GM12873 (cell line): ENCODE measurements around the gene SPOCK2.

Experiments used
- TF ChIP-seq, protein P1 (sequence below): IDR thresholded peaks from 2 replicates; pipeline ENCODE4 v1.5.1; 2012; ENCODE audit warnings: low read depth, mild to moderate bottlenecking, moderate library complexity, low read length, control low read depth; ENCODE audit not compliant: insufficient read depth; ENCODE audit errors: missing control alignments

The SPOCK2 gene

DNA sequence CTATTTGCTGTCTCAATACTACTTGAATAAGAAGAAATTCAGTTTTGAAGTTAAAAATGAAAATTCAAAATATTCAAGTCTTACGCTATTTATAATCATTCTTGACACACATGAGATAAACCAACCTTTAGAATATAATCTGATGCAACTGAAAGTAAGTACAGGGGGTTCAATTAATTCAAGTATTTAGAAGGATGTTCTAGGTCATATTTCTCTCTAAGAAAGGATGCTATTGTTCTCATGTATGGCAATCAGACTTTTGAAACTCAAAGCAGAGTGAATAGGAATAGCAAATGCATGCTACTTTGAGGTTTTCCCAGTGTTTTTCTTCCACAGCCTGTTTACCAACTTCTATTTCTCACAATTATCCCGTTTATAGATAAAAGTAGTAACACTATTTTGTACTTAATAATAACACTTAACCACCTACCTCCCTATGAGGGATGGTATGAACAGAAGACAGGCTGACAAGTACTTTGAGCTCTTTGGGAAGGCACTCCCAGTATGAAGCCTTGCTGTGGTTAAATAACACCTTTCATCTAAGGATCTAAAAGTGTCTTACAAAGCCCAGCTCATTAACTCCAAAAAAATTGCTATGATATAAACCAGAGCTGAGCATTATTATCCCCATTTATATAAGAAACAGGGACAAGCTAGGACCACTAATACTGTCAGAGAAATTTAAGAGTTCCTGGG is 18.0 kb upstream of the SPOCK2 start:
- TF ChIP-seq, protein P1, sequence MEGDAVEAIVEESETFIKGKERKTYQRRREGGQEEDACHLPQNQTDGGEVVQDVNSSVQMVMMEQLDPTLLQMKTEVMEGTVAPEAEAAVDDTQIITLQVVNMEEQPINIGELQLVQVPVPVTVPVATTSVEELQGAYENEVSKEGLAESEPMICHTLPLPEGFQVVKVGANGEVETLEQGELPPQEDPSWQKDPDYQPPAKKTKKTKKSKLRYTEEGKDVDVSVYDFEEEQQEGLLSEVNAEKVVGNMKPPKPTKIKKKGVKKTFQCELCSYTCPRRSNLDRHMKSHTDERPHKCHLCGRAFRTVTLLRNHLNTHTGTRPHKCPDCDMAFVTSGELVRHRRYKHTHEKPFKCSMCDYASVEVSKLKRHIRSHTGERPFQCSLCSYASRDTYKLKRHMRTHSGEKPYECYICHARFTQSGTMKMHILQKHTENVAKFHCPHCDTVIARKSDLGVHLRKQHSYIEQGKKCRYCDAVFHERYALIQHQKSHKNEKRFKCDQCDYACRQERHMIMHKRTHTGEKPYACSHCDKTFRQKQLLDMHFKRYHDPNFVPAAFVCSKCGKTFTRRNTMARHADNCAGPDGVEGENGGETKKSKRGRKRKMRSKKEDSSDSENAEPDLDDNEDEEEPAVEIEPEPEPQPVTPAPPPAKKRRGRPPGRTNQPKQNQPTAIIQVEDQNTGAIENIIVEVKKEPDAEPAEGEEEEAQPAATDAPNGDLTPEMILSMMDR: no peak

GRCh38 chr10:72105710-72106109 is 17.4 kb upstream of the SPOCK2 start:
- TF ChIP-seq, protein P1: no peak

DNA sequence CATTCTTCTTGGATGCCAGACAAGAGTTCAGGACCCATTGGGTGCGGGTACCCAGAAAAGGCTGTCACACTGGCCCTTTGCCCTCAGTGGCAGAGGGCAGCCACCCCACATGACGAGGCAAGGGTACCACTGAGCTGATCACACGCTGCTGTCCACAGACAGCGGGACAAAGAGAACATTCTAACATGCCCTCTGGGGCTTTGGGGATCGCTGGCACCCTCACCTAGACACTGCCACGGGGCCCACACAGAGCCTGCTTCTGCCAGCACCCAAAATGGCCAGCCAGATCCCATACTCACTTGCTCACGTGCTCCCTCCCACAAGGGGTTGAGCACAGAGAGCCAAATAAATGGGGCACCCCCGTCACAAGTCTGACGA is 16.7 kb upstream of the SPOCK2 start:
- TF ChIP-seq, protein P1: no peak

DNA sequence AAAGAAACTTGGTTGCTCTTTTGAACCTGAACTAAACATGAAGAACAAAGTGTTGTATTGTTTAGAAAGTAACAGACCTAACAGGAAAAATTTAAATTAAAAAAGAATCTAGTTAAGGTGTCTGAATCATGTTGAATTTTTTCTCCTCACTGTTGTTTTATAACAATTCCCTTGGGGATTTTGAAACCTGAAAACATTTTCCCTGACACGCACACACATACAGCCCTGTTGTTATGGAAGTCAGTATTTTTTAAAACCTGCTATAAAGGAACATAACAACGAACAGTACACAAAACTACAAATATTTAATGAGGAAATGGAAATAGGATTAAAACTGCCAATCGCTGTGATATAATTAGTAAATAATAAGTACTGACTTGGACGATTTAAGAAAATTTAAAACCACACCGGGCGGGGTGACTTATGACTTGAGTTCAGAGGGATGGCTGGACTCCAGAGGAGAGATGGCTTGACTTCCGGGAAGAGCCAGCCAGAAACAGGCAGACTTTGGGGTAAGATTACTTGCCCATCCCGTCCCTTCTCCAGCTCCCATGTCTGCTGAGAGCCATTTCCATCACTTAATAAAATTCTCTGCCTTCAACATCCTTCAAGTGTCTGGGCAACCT is 16.2 kb upstream of the SPOCK2 start:
- TF ChIP-seq, protein P1: no peak

DNA sequence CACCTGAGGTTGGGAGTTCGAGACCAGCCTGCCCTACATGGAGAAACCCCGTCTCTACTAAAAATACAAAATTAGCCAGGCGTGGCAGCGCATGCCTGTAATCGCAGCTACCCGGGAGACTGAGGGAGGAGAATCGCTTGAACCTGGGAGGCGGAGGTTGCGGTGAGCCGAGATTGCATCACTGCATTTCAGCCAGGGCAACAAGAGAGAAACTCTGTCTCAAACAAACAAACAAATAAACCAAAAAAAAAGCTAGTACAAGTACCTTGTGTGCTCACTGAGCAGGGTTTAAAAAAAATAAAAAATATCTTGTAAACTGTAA is 11.2 kb upstream of the SPOCK2 start:
- TF ChIP-seq, protein P1: no peak

DNA sequence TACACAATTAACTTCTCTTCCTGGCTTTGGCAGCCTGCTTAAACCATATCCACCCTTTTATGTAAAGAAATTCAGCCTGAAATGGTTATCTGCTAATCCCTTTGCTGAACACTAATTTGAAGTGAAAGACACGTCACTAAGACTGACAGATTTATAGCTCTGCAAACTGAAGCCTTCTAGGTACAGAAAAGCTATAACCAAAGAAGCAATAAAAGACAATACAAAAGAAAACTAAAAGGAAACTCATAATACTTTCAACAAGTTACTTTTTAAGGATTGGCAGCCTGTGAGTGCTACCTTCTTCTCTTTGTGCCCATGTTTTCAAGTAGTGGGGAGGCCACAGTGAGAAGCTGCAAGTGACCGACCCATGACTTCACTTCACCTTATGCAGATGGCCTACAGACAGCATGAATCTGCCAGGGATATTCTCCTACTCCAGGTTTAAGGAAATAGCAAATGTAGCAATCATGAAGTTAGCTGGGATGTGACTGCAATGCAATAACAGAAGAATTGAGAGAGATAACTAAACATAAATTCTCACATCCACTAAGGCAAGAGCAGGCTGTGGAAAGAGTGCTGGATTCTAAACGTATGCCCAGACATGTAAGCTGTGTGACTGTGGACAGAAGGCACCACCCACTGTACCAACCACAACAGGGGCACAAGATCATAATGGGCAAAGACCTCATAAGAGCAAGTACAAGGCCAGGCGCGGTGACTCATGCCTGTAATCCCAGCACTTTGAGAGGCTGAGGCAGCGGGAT is 10.7 kb upstream of the SPOCK2 start:
- TF ChIP-seq, protein P1: no peak

GRCh38 chr10:72098301-72098835 is 10.0 kb upstream of the SPOCK2 start:
- TF ChIP-seq, protein P1: no peak
